Body of pancreas (tissue), 4 donors: ENCODE results near the gene SLC2A5.

Experiments
- CTCF ChIP-seq, 7 experiments: fragments of 450-650 bp in 4 of 7; fragments of 200-600 bp in 3 of 7; sonication (generic) in 3 of 7; IDR thresholded peaks; one replicate each; pipeline ENCODE4 v1.5.1; 2016 to 2019; ENCODE audit warnings: antibody characterized with exemption in 7 of 7
- POLR2A ChIP-seq, 3 donors: fragments of 450-650 bp; IDR thresholded peaks; one replicate each; pipeline ENCODE4 v1.6.1; 2016; ENCODE audit warnings: antibody characterized with exemption in 3 of 3, mild to moderate bottlenecking in 2 of 3

- TF ChIP-seq POLR2A (IDR thresholded peaks at IDR 0.05) (no peak), CTCF (IDR thresholded peaks at IDR 0.05) (no peak)
Observed at GRCh38 chr1:9075022-9075421, 5.6 kb upstream of the SLC2A5 start.
